GM19463 (cell line): ENCODE data around the gene TNXB.
"Not testable (repeated sequence)": the region's sequence is repeated elsewhere in the genome, so short reads cannot be mapped to it uniquely, and the experiment has no call there.

Experiments used
- ATAC-seq: cut with Tn5 transposase; IDR thresholded peaks from one replicate; pipeline ENCODE4 v1.9.1; 2021; ENCODE audit warnings: mild to moderate bottlenecking, moderate library complexity; ENCODE audit not compliant: unreplicated experiment

Gene TNXB

GRCh38 chr6:32112431-32112980, 3.4 kb upstream of the TNXB start:
- ATAC-seq: no peak

DNA sequence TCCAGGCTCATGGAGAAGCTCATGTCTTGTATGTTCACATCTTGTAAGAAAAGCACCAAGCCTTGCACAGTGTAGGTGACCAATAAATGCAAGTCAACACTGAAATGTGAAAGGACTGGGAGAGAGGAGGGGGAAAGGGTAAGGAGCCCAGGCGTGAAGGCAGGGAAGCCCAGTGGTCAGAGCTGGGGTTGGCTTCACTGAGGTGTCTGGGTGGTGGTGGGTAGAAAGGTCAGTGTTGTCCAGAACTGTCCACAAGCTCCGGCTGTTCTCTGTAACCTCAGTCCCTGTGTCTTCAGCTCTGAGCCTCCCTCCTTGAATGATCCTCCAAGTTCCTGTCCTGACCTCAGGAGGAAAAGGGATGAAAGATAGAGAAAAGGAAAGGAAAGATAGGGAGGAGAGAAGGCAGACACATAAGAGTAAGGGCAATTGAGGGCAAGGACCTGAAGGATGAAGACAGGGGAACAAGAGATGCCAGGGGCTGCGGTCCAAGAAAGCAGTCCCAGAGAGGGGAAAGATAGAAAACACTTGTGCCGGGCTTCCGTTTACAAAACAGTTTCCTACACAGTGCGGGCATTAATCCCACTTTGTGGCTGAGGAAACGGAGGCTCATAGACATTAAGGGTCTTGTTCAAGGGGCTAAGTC, 2.4 kb upstream of the TNXB start:
- no peak for ATAC-seq

DNA sequence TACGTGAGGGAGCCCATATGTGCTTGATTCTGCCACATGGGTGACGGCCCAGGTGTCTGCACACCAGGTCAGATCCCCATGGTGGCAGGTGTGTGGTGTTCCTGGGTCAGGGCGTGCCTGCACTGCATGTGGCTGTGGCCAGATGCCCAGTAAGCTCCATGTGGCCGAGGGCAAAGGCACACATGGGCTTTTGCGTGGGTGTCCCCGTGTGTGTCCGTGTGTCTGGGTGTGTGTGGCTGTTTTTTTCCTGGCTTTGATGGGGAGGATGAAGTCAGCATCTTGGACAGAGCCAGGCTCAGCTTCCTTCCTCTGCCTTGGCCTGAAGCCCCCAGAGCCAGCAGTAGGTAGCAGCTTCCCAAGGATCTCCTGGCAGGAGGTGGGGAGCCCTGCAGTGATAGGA, 1.5 kb upstream of the TNXB start:
- no peak for ATAC-seq

DNA sequence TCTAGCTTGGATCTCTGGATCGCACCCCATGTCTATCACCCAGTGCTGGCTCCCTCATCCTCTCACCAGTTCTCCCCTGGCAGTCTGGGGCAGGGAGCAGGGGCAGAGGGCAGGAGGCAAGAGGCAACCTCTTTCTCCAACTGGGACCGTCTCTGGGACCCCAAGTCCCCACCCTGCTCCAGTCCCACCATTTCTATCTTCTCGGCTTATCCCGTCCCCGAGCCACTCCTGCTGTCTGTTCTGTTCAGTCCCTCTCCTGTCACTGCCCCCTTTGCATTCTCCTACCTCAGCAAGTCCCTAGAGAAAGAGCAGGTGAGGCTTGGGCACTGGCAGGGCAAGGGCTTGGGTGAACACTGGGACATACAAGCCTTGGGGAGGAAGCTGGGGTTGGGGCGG, 625 bp upstream of the TNXB start:
- ATAC-seq: no peak

GRCh38 chr6:32108727-32109113, 418 bp downstream of the TNXB start:
- no peak for ATAC-seq

GRCh38 chr6:32108094-32108627, 977 bp downstream of the TNXB start:
- ATAC-seq: no peak

DNA sequence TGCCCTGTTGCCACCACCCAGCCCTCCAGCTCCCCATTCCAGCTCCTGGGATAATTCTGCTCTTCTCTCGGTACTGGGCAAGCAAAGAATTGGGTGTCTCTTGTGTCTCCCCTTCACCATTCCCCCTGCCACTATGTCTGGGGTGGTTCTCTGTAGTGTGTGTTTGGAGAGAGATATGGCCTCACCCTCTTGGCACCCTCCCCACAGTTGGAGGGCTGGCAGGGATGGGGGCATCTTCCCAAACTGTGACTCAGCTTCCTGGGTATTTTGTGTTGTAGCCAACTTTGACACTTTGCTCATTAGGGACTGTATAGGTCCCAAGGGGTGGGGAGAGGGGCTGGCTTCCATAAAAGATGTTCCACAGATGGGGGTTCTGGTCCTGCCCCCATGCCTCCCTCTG, 1.7 kb downstream of the TNXB start:
- no peak for ATAC-seq

GRCh38 chr6:32105433-32105832, 3.7 kb downstream of the TNXB start:
- no peak for ATAC-seq

- no peak for ATAC-seq
These were observed 6.9 kb downstream of the TNXB start for GRCh38 chr6:32102255-32102654.

GRCh38 chr6:32100251-32100650, 8.9 kb downstream of the TNXB start:
- ATAC-seq: not testable (repeated sequence)

DNA sequence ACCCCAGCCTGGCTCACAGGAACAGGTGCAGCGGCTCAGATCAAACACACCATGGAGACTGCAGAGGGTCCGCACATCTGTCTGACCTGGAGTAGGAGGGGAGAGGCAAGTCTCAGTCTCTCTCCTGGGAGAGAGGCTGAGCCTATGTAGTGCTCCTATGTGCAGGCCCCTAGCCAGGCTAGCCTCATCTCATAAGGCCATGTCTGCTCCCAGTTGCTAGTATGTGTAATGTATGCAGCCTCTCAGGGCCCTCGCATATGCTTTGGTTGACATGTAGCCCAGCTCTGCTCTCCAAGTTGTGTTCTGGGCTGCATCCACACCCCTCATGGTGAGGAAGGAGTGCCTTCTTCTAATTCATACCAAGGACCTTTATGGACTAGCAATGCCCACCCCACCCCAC, 11.8 kb downstream of the TNXB start:
- no peak for ATAC-seq

GRCh38 chr6:32096394-32097258, 12.5 kb downstream of the TNXB start:
- ATAC-seq: no peak

- ATAC-seq: no peak
These were observed 13.1 kb downstream of the TNXB start for GRCh38 chr6:32096087-32096393.

GRCh38 chr6:32095338-32096086, 13.6 kb downstream of the TNXB start:
- ATAC-seq: no peak

GRCh38 chr6:32092760-32093497, 16.2 kb downstream of the TNXB start:
- ATAC-seq: no peak

DNA sequence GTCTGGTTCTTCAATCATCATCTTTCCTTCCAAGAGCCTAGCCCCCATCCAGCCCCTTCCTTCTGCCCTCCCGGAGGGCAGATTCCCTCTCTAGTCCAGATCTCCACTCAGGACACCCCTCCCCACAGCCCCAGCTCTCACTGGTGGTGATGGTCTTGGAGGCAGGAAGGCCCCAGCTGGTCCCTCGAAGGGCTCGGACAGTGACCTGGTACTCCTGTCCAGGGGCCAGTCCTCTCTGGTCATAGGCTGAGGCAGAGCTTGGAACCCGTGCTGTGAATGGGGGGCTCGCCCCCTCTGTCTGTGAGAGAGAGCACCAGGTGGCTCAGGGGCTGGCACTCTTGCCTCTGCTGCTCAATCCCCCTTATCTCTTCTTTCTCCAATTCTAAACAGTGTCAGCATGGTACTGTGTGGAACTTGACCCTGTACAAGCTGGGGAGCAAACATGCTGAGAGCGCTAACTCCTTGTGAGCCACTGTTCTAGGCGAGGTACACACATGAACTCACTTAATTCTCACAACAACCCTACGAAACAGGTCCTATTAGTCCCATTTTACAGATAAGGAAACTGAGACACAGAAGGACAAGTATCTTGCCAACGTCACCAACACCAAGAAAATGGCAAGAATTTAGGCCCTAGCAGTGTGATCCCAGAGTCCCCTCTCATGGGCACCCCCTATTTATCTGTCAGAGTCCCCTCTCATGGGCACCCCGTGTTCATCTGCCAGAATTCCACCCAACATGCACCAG, 19.9 kb downstream of the TNXB start:
- no peak for ATAC-seq

DNA sequence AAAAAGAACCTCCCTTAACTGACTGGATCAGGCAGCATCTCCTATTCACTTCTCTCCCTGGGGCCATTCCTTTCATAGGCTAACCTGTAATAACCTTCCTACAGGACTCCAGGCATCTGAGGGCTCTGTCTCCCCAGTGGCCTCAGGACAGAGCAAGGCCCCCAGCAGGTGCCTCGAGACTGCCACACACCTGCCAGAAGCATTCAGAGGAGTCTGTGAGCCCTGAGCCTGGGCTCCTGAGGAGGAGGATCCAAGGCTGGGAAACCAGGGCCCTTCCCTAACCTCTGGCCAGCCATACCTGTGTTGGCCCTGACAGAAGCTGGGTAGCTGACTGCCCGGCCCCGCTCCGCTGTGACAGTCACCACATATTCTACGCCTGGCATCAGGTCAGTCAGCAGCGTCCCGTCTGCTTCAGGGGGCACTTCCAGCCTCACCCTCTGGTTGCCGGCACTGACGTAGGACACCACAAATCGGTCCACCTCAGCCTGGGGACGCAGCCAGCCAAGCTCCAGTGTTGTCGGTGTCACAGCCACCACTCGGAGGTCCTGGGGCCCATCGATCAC, 20.6 kb downstream of the TNXB start:
- no peak for ATAC-seq

GRCh38 chr6:32087574-32088486, 21.3 kb downstream of the TNXB start:
- no peak for ATAC-seq
